A549 (cell line): ENCODE data around the gene FER. TPM values are rescaled to one million over a fixed set of nuclear protein-coding genes. Genes with fewer than 3 reads are reported as not detected.

Experiments
- ATAC-seq, 2 experiments: fragments of 200-7000 bp in 1 of 2; fragments of >200 bp in 1 of 2; cut with Nextera tagmentation in 1 of 2; cut with Tn5 transposase in 1 of 2; 3 replicates each; pipeline versions ENCODE4 v1.8.0 to v1.9.1; 2018 to 2020; ENCODE audit warnings: mild to moderate bottlenecking in 1 of 2, moderate library complexity in 1 of 2
- CTCF ChIA-PET: fragments of 300-600 bp; sonication (Branson Sonifier 250); formaldehyde crosslinking; extraction: SDS; loops from one replicate; lab custom pipeline; 2021; ENCODE audit warnings: antibody characterized with exemption, inconsistent platforms; lab: Yijun Ruan, JAX
- POLR2A ChIA-PET: fragments of 350-600 bp; formaldehyde crosslinking; extraction: SDS; loops from one replicate; lab custom pipeline; 2021; ENCODE audit warnings: antibody characterized with exemption, inconsistent platforms; lab: Yijun Ruan, JAX
- DNase-seq, 2 experiments: peaks; one replicate each; pipeline versions ENCODE4 v3.0.0 to v3.0.0-alpha.2; 2011 to 2016; ENCODE audit warnings: low read depth in 1 of 2, low spot score in 1 of 2
- FAIRE-seq: peaks from 2 replicates; lab custom pipeline; 2011; peaks lifted over from hg19 to GRCh38; lab: Jason Lieb, UNC
- H3K27ac ChIP-seq, 2 experiments: fragments of >200 bp; sonication (Bioruptor Twin); formaldehyde crosslinking; 3 replicates each; pipeline ENCODE4 v1.5.1; 2016 to 2017
- H3K4me1 ChIP-seq: fragments of >200 bp; sonication (Bioruptor Twin); formaldehyde crosslinking; 3 replicates; pipeline ENCODE4 v1.6.1; 2016
- H3K4me2 ChIP-seq: fragments of >200 bp; sonication (Bioruptor Twin); formaldehyde crosslinking; 3 replicates; pipeline ENCODE4 v1.6.1; 2016
- H3K4me3 ChIP-seq: fragments of >200 bp; sonication (Bioruptor Twin); formaldehyde crosslinking; 3 replicates; pipeline ENCODE4 v1.5.1; 2016
- H3K9me3 ChIP-seq: fragments of >200 bp; sonication (Bioruptor Twin); formaldehyde crosslinking; 3 replicates; pipeline ENCODE4 v1.6.1; 2016
- ATOH8 ChIP-seq: fragments of 250-450 bp; sonication (Bioruptor Pico); IDR thresholded peaks from 2 replicates; pipeline ENCODE4 v1.5.0; 2020; ENCODE audit warnings: low read depth, mild to moderate bottlenecking, moderate library complexity
- BHLHE40 ChIP-seq: IDR thresholded peaks from 2 replicates; pipeline ENCODE4 v1.6.1; 2012; ENCODE audit warnings: low read depth, low read length, inconsistent platforms
- CBX8 ChIP-seq: fragments of 200-600 bp; sonication (generic); IDR thresholded peaks from 2 replicates; pipeline ENCODE4 v1.6.1; 2016
- CEBPB ChIP-seq, 2 experiments: fragments of >200 bp in 1 of 2; sonication (Bioruptor Twin) in 1 of 2; formaldehyde crosslinking in 1 of 2; IDR thresholded peaks; 2 replicates each; pipeline ENCODE4 v1.6.1; 2012 to 2016
- CTCF ChIP-seq: fragments of >200 bp; sonication (Bioruptor Twin); formaldehyde crosslinking; IDR thresholded peaks from 3 replicates; pipeline ENCODE4 v1.5.1; 2016
- EHF ChIP-seq: fragments of 250-450 bp; sonication (Bioruptor Pico); IDR thresholded peaks from 2 replicates; pipeline ENCODE4 v1.5.0; 2020; ENCODE audit warnings: mild to moderate bottlenecking
- ESRRA ChIP-seq: fragments of 150-350 bp; IDR thresholded peaks from 2 replicates; pipeline ENCODE4 v1.6.1; 2014; ENCODE audit warnings: mild to moderate bottlenecking, low read length, borderline replicate concordance
- FOSB ChIP-seq: fragments of 250-450 bp; sonication (Bioruptor Pico); IDR thresholded peaks from 2 replicates; pipeline ENCODE4 v1.5.0; 2020; ENCODE audit warnings: mild to moderate bottlenecking, moderate library complexity
- FOXS1 ChIP-seq: fragments of 250-450 bp; sonication (Bioruptor Pico); IDR thresholded peaks from 2 replicates; pipeline ENCODE4 v1.5.0; 2020; ENCODE audit warnings: mild to moderate bottlenecking, moderate library complexity
- GATA3 ChIP-seq: IDR thresholded peaks from 2 replicates; pipeline ENCODE4 v1.6.1; 2012; ENCODE audit warnings: borderline replicate concordance
- HDAC2 ChIP-seq: fragments of 200-600 bp; sonication (generic); IDR thresholded peaks from 2 replicates; pipeline ENCODE4 v1.6.1; 2016
- HEYL ChIP-seq: fragments of 250-450 bp; sonication (Bioruptor Pico); IDR thresholded peaks from 2 replicates; pipeline ENCODE4 v1.8.0; 2021; ENCODE audit warnings: mild to moderate bottlenecking, moderate library complexity
- HMGXB4 ChIP-seq: fragments of 250-450 bp; sonication (Bioruptor Pico); IDR thresholded peaks from 2 replicates; pipeline ENCODE4 v1.5.0; 2021; ENCODE audit warnings: mild to moderate bottlenecking, moderate library complexity, borderline replicate concordance
- HOXA7 ChIP-seq: fragments of 250-450 bp; sonication (Bioruptor Pico); IDR thresholded peaks from 2 replicates; pipeline ENCODE4 v1.5.0; 2020; ENCODE audit warnings: mild to moderate bottlenecking, moderate library complexity
- HOXB13 ChIP-seq: fragments of 250-450 bp; sonication (Bioruptor Pico); IDR thresholded peaks from 2 replicates; pipeline ENCODE4 v1.5.0; 2020; ENCODE audit warnings: low read depth, mild to moderate bottlenecking, moderate library complexity
- HOXB5 ChIP-seq: fragments of 250-450 bp; sonication (Bioruptor Pico); IDR thresholded peaks from 2 replicates; pipeline ENCODE4 v1.5.0; 2020; ENCODE audit warnings: mild to moderate bottlenecking, moderate library complexity
- KDM1A ChIP-seq: fragments of 200-600 bp; sonication (generic); IDR thresholded peaks from 2 replicates; pipeline ENCODE4 v1.6.1; 2016; ENCODE audit warnings: low read depth, mild to moderate bottlenecking
- MAZ ChIP-seq: fragments of 150-350 bp; IDR thresholded peaks from 2 replicates; pipeline ENCODE4 v1.6.1; 2014; ENCODE audit warnings: antibody characterized with exemption, low read depth, low read length, borderline replicate concordance
- NFE2L2 ChIP-seq: fragments of 150-350 bp; conservative IDR thresholded peaks from 2 replicates; pipeline ENCODE4 v1.6.1; 2014; ENCODE audit warnings: low read length
- PBX3 ChIP-seq: IDR thresholded peaks from 2 replicates; pipeline ENCODE4 v1.6.1; 2012
- PHF8 ChIP-seq: fragments of 200-600 bp; sonication (generic); IDR thresholded peaks from 2 replicates; pipeline ENCODE4 v1.6.1; 2016; ENCODE audit warnings: low read depth, mild to moderate bottlenecking, antibody characterized with exemption, moderate library complexity, borderline replicate concordance
- POLR2AphosphoS2 ChIP-seq: conservative IDR thresholded peaks from 2 replicates; pipeline ENCODE4 v1.6.1; 2012; ENCODE audit warnings: low read length, improper control_type of control experiment, inconsistent platforms
- RAD21 ChIP-seq, 2 experiments: fragments of >200 bp in 1 of 2; sonication (Bioruptor Twin) in 1 of 2; formaldehyde crosslinking in 1 of 2; IDR thresholded peaks in 1 of 2; conservative IDR thresholded peaks in 1 of 2; 2 replicates in 1 of 2; 3 replicates in 1 of 2; pipeline ENCODE4 v1.6.1; 2012 to 2018; ENCODE audit warnings: inconsistent platforms in 1 of 2
- TFCP2L1 ChIP-seq: fragments of 250-450 bp; sonication (Bioruptor Pico); IDR thresholded peaks from 2 replicates; pipeline ENCODE4 v1.5.0; 2021; ENCODE audit warnings: mild to moderate bottlenecking
- ZC3H11A ChIP-seq: fragments of 450-650 bp; IDR thresholded peaks from 2 replicates; pipeline ENCODE4 v1.6.1; 2014; ENCODE audit warnings: antibody characterized with exemption, mild to moderate bottlenecking
- ZFP36 ChIP-seq: fragments of 450-650 bp; IDR thresholded peaks from 2 replicates; pipeline ENCODE4 v1.6.1; 2014; ENCODE audit warnings: borderline replicate concordance; ENCODE audit not compliant: partially characterized antibody
- WGBS: methylation state at CpG from one replicate; pipeline ENCODE4 v1.1.6; 2017; ENCODE audit errors: missing lambda C conversion rate; 5-methylcytosine and 5-hydroxymethylcytosine counted together
- polyA plus RNA-seq, 4 experiments: library from polyadenylated mRNA; depleted of rRNA in 3 of 4; stranded (reverse); fragments of >200 nt; fragmentation: RNase III in 1 of 4; extraction: RNeasy Plus Mini Kit Qiagen cat#74134 plus additional on column Dnase treatment in 1 of 4; gene quantifications; 2 replicates in 3 of 4; 3 replicates in 1 of 4; pipeline ENCODE4 v1.2.3, GENCODE V29; 2011 to 2017

Gene FER
- polyA plus RNA-seq, 2 of the 4 experiments (the other 2 are of a cell fraction) = 3.6 to 12.3 TPM

GRCh38 chr5:108762660-108763059, 15.0 kb downstream of the FER start (continued):
- TF ChIP-seq CTCF (no peak), HOXA7 (no peak), HEYL (CRISPR knock-in tag) (no peak), RAD21 (conservative IDR thresholded peaks at IDR 0.05 in 1 of 2, IDR thresholded peaks at IDR 0.05 in 1 of 2) (no peak), CEBPB (IDR thresholded peaks at IDR 0.05) (no peak)

- ChIA-PET CTCF (interaction anchor here (0.6 to 1.1 kb wide), 3 partner anchors 9 to 90 kb away, joined by 3 read pairs; no protein-coding TSS in a partner anchor), POLR2A (no interaction called here)
- Histone ChIP-seq H3K27ac (no peak overlapping the region), H3K4me2 (peak overlapping the region; percentile 49), H3K4me3 (no peak overlapping the region)
- TF ChIP-seq CTCF (no peak), GATA3 (no peak), HOXB5 (no peak), FOSB (CRISPR knock-in tag) (no peak), ATOH8 (CRISPR knock-in tag) (no peak), BHLHE40 (no peak), TFCP2L1 (CRISPR knock-in tag) (no peak), FOXS1 (CRISPR knock-in tag) (no peak), MAZ (no peak), HDAC2 (no peak), NFE2L2 (no peak), PBX3 (no peak)
- TF ChIP-seq, all 56 proteins: peak for 0
- ATAC-seq (peak; percentile 50 to 66; a peak in 3 of 6 replicates), FAIRE-seq (no peak), DNase-seq (no peak)
- Histone ChIP-seq H3K9me3 (no peaks in the 10 kb centered on the region), H3K4me1 (peaks cover 25% of the 10 kb centered on the region; the same call in 2 of the 3 replicates)
- WGBS = 56% methylated on average over 3 of the region's 3 CpGs
Observed at GRCh38 chr5:108763222-108763916, 15.7 kb downstream of the FER start.

- ChIA-PET CTCF (interaction anchor here (0.6 to 0.7 kb wide), 2 partner anchors 21 to 378 kb away, joined by 3 read pairs; no protein-coding TSS in a partner anchor), POLR2A (no interaction called here)
- Histone ChIP-seq H3K4me3 (no peak overlapping the region), H3K9me3 (no peaks in the 10 kb centered on the region), H3K4me2 (no peak overlapping the region), H3K27ac (no peak overlapping the region), H3K4me1 (peaks cover 25% of the 10 kb centered on the region; the same call in 2 of the 3 replicates)
- FAIRE-seq (no peak), ATAC-seq (no peak), DNase-seq (no peak)
- no peak for TF ChIP-seq BHLHE40
- no peak for TF ChIP-seq ESRRA
- no peak for TF ChIP-seq EHF (CRISPR knock-in tag)
- TF ChIP-seq KDM1A = no peak
- no peak for TF ChIP-seq CBX8
- no peak for TF ChIP-seq TFCP2L1 (CRISPR knock-in tag)
- no peak for TF ChIP-seq RAD21 (conservative IDR thresholded peaks at IDR 0.05 in 1 of 2, IDR thresholded peaks at IDR 0.05 in 1 of 2)
- TF ChIP-seq PBX3 = no peak
- no peak for TF ChIP-seq ZFP36
- no peak for TF ChIP-seq ZC3H11A
- no peak for TF ChIP-seq PHF8
- TF ChIP-seq HOXB13 (CRISPR knock-in tag) = no peak
- TF ChIP-seq FOXS1 (CRISPR knock-in tag) = no peak
- TF ChIP-seq HMGXB4 (CRISPR knock-in tag) = no peak
- no peak for TF ChIP-seq POLR2AphosphoS2
Observed at GRCh38 chr5:108765647-108766046, 17.9 kb downstream of the FER start.
